Fibroblast of lung (primary cell): Measurements from ENCODE around the gene ZNF283.

Experiments used
- EZH2 ChIP-seq: IDR thresholded peaks from 2 replicates; pipeline ENCODE4 v1.5.1; 2012; ENCODE audit warnings: low read length, control low read depth, mild to moderate bottlenecking; ENCODE audit errors: missing control alignments
- TF ChIP-seq, protein P1 (sequence below), 2 donors: IDR thresholded peaks in 1 of 2; conservative IDR thresholded peaks in 1 of 2; 1 replicate in 1 of 2; 2 replicates in 1 of 2; pipeline ENCODE4 v1.5.1; 2011 to 2012; ENCODE audit warnings: low read length in 2 of 2, control low read depth in 1 of 2, inconsistent platforms in 1 of 2, low read depth in 1 of 2, mild to moderate bottlenecking in 1 of 2

DNA sequence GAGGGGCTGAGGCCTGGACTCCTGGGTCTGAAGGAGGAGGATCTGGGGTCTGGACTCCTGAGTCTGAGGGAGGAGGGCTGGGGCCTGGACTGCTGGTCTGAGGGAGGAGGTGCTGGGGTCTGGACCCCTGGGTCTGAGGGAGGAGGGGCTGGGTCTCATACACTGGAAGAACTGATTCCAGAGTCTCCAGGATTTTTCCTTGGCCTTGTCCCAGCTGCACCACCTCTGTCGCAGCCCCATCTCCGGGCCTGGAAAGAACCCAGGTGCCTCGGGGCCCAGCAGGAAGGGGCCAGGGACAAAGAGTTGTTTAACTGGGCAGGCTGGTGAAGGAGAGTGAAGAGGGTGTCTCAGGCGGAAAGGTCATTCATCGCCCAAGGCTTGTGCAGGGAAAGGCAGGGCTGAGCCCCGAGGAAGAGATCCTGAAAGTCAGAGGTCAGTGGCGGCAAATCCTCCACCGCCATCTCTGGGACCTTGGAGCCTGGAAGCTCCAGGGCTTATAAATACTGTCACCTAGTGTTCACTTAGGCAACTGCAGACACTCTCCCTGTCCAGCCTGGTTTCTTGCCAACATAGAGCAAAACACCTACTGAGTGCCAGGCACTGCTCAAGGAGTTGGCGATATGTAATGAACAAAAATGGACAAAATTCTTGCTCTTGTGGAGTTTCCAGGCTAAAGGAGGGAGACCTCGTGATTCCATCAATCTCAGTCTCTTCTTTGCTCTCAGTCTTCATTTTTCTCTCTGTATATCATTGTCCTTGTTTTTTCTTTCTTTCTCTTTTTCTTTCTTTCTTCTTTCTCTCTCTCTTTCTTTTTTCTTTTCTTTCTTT, 41.9 kb upstream of the ZNF283 start:
- TF ChIP-seq, protein P1, sequence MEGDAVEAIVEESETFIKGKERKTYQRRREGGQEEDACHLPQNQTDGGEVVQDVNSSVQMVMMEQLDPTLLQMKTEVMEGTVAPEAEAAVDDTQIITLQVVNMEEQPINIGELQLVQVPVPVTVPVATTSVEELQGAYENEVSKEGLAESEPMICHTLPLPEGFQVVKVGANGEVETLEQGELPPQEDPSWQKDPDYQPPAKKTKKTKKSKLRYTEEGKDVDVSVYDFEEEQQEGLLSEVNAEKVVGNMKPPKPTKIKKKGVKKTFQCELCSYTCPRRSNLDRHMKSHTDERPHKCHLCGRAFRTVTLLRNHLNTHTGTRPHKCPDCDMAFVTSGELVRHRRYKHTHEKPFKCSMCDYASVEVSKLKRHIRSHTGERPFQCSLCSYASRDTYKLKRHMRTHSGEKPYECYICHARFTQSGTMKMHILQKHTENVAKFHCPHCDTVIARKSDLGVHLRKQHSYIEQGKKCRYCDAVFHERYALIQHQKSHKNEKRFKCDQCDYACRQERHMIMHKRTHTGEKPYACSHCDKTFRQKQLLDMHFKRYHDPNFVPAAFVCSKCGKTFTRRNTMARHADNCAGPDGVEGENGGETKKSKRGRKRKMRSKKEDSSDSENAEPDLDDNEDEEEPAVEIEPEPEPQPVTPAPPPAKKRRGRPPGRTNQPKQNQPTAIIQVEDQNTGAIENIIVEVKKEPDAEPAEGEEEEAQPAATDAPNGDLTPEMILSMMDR (conservative IDR thresholded peaks at IDR 0.05 in 1 of 2, IDR thresholded peaks at IDR 0.05 in 1 of 2; ENCODE audit: low read depth in 1 of 2, low read length in 2 of 2): peak; percentile 99 to 100
- TF ChIP-seq EZH2: no peak
